OCI-LY7 (cell line): ENCODE data around the gene ANKRD39. TPM values are rescaled to one million over a fixed set of nuclear protein-coding genes. Genes with fewer than 3 reads are reported as not detected.

Experiments
- BruUV-seq: library from RNA; stranded (reverse); fragments of 400-500 nt; replicated peaks from 2 replicates; lab custom pipeline; 2021; lab: Mats Ljungman, UMichigan
- CTCF ChIA-PET: fragments of 300-600 bp; sonication (Branson Sonifier 250); formaldehyde crosslinking; loops from one replicate; lab custom pipeline; 2022; ENCODE audit warnings: antibody characterized with exemption; ENCODE audit not compliant: unreplicated experiment; lab: Charles Lee
- POLR2A ChIA-PET: fragments of 300-600 bp; sonication (Branson Sonifier 250); formaldehyde crosslinking; loops from one replicate; lab custom pipeline; 2022; ENCODE audit warnings: antibody characterized with exemption; lab: Charles Lee
- DNase-seq: peaks from one replicate; pipeline ENCODE4 v3.0.0-alpha.2; 2015; ENCODE audit warnings: low spot score
- H2AFZ ChIP-seq: fragments of 200-600 bp; sonication (generic), shearing (Covaris generic); 2 replicates; pipeline ENCODE4 v1.6.1; 2014; ENCODE audit warnings: mild to moderate bottlenecking, antibody characterized with exemption, low read length, moderate library complexity
- H3K27ac ChIP-seq: fragments of 200-600 bp; sonication (generic); 2 replicates; pipeline ENCODE4 v1.5.1; 2014; ENCODE audit warnings: mixed run types, low read depth, mild to moderate bottlenecking, moderate library complexity, low read length, inconsistent platforms; ENCODE audit not compliant: poor library complexity, severe bottlenecking
- H3K36me3 ChIP-seq: fragments of 200-600 bp; sonication (generic); 2 replicates; pipeline ENCODE4 v1.6.1; 2014; ENCODE audit warnings: mild to moderate bottlenecking, antibody characterized with exemption, low read length, moderate library complexity, mixed read lengths; ENCODE audit not compliant: insufficient read depth
- H3K4me1 ChIP-seq: fragments of 200-600 bp; sonication (generic); 2 replicates; pipeline ENCODE4 v1.5.1; 2014; ENCODE audit warnings: mild to moderate bottlenecking, low read length; ENCODE audit not compliant: insufficient read depth, poor library complexity, severe bottlenecking
- H3K4me2 ChIP-seq: fragments of 200-600 bp; sonication (generic); 2 replicates; pipeline ENCODE4 v1.6.1; 2014; ENCODE audit warnings: mild to moderate bottlenecking, low read length
- H3K4me3 ChIP-seq: fragments of 200-600 bp; sonication (generic); 2 replicates; pipeline ENCODE4 v1.5.1; 2014; ENCODE audit warnings: mild to moderate bottlenecking, low read depth, low read length; ENCODE audit not compliant: poor library complexity, severe bottlenecking
- H3K79me2 ChIP-seq: fragments of 200-600 bp; sonication (generic); 2 replicates; pipeline ENCODE4 v1.6.1; 2016; ENCODE audit warnings: low read depth, mild to moderate bottlenecking, low read length, moderate library complexity, mixed read lengths; ENCODE audit not compliant: insufficient read depth
- H3K9me2 ChIP-seq: fragments of 200-600 bp; sonication (generic); 2 replicates; pipeline ENCODE4 v1.6.1; 2016; ENCODE audit warnings: mild to moderate bottlenecking, low read length, mixed read lengths; ENCODE audit not compliant: insufficient read depth
- H3K9me3 ChIP-seq: fragments of 200-600 bp; sonication (generic); 2 replicates; pipeline ENCODE4 v1.6.1; 2014; ENCODE audit warnings: mild to moderate bottlenecking, mixed run types, low read length, mixed read lengths
- H4K20me1 ChIP-seq: fragments of 200-600 bp; sonication (generic); 2 replicates; pipeline ENCODE4 v1.6.1; 2014; ENCODE audit warnings: mild to moderate bottlenecking, antibody characterized with exemption, low read length, moderate library complexity, mixed read lengths; ENCODE audit not compliant: insufficient read depth
- CTCF ChIP-seq: fragments of 200-600 bp; sonication (generic); conservative IDR thresholded peaks from 2 replicates; pipeline ENCODE4 v1.5.1; 2014; ENCODE audit warnings: mild to moderate bottlenecking, antibody characterized with exemption, low read length, moderate library complexity, mixed read lengths
- EZH2phosphoT487 ChIP-seq: fragments of 200-600 bp; sonication (generic); IDR thresholded peaks from 2 replicates; pipeline ENCODE4 v1.6.1; 2018; ENCODE audit warnings: low read depth, borderline replicate concordance, mild to moderate bottlenecking, mixed run types, antibody characterized with exemption, low read length, moderate library complexity, mixed read lengths
- intact Hi-C: fragments of 100-400 bp; cut with micrococcal nuclease; formaldehyde crosslinking; loops from one replicate; pipeline ENCODE4 v1.10.0; 2022; ENCODE audit not compliant: unreplicated experiment
- total RNA-seq, 2 experiments: library from RNA; depleted of rRNA in 1 of 2; stranded (reverse); fragments of >200 nt in 1 of 2; shearing (Covaris generic) in 1 of 2; gene quantifications; 2 replicates each; pipeline ENCODE4 v1.2.3, GENCODE V29; 2014 to 2022

The ANKRD39 gene
- total RNA-seq, 2 experiments from 2014 or later: 22.2 to 24.1 TPM

- Histone ChIP-seq H3K79me2 (no peaks in the 10 kb centered on the region), H3K4me2 (no peak overlapping the region), H4K20me1 (no peaks in the 10 kb centered on the region), H3K9me2 (no peaks in the 10 kb centered on the region), H3K27ac (no peak overlapping the region), H3K4me3 (no peak overlapping the region), H3K9me3 (no peaks in the 10 kb centered on the region), H3K36me3 (no peaks in the 10 kb centered on the region), H3K4me1 (peaks cover 3% of the 10 kb centered on the region), H2AFZ (no peak overlapping the region)
- ChIA-PET POLR2A (no interaction called here), CTCF (no interaction called here)
- DNase-seq: no peak
- TF ChIP-seq EZH2phosphoT487: no peak
- intact Hi-C loops: no loop called here
- BruUV-seq: no TSS peak
Observed at GRCh38 chr2:96878171-96878570, 20.4 kb upstream of the ANKRD39 start.

GRCh38 chr2:96877631-96878092, 19.8 kb upstream of the ANKRD39 start:
- POLR2A ChIA-PET: no interaction called here
- Histone ChIP-seq H3K79me2 (no peaks in the 10 kb centered on the region), H3K4me1 (peaks cover 3% of the 10 kb centered on the region), H3K9me3 (no peaks in the 10 kb centered on the region), H3K9me2 (no peaks in the 10 kb centered on the region), H3K4me2 (no peak overlapping the region), H3K4me3 (no peak overlapping the region), H4K20me1 (no peaks in the 10 kb centered on the region), H2AFZ (no peak overlapping the region), H3K27ac (no peak overlapping the region), H3K36me3 (no peaks in the 10 kb centered on the region)
- no TSS peak for BruUV-seq
- no peak for DNase-seq
- TF ChIP-seq EZH2phosphoT487 (no peak), CTCF (no peak)
- CTCF ChIA-PET: no interaction called here
- intact Hi-C loops: no loop called here

GRCh38 chr2:96877042-96877451, 19.2 kb upstream of the ANKRD39 start:
- no peaks in the 10 kb centered on the region for H3K9me3 ChIP-seq
- peaks cover 3% of the 10 kb centered on the region for H3K4me1 ChIP-seq
- no peaks in the 10 kb centered on the region for H4K20me1 ChIP-seq
- no peak overlapping the region for H2AFZ ChIP-seq
- TF ChIP-seq EZH2phosphoT487 (no peak), CTCF (no peak)
- no peak overlapping the region for H3K4me2 ChIP-seq
- H3K9me2 ChIP-seq: no peaks in the 10 kb centered on the region
- intact Hi-C loops: no loop called here
- BruUV-seq: no TSS peak
- ChIA-PET POLR2A (no interaction called here), CTCF (no interaction called here)
- no peaks in the 10 kb centered on the region for H3K36me3 ChIP-seq
- DNase-seq: no peak
- H3K4me3 ChIP-seq: no peak overlapping the region
- H3K27ac ChIP-seq: no peak overlapping the region
- no peaks in the 10 kb centered on the region for H3K79me2 ChIP-seq
